HL-60 (cell line): ENCODE results near the gene LSM4.

ENCODE experiments used
- DNase-seq, 2 experiments: peaks; one replicate each; pipeline ENCODE4 v3.0.0-alpha.2; 2010 to 2020; ENCODE audit warnings: low read depth in 1 of 2, low spot score in 1 of 2
- H3K27ac ChIP-seq: fragments of 250-450 bp; sonication (Bioruptor Pico); replicated peaks from 2 replicates; pipeline ENCODE4 v1.5.1; 2020; ENCODE audit warnings: mild to moderate bottlenecking, moderate library complexity
- H3K27me3 ChIP-seq: fragments of 250-450 bp; sonication (Bioruptor Pico); 2 replicates; pipeline ENCODE4 v1.5.1; 2021; ENCODE audit warnings: mild to moderate bottlenecking, moderate library complexity; ENCODE audit not compliant: insufficient read depth, poor library complexity, severe bottlenecking
- H3K4me3 ChIP-seq: replicated peaks from 2 replicates; pipeline ENCODE4 v1.5.1; 2011; ENCODE audit warnings: mild to moderate bottlenecking, control low read depth, low read length; ENCODE audit not compliant: insufficient read depth
- CTCF ChIP-seq: IDR thresholded peaks from one replicate; pipeline ENCODE4 v1.5.1; 2011; ENCODE audit warnings: low read length, control low read depth, inconsistent platforms; ENCODE audit not compliant: insufficient read depth
- GABPA ChIP-seq: IDR thresholded peaks from 2 replicates; pipeline ENCODE4 v1.6.1; 2012; ENCODE audit warnings: low read depth
- POLR2AphosphoS5 ChIP-seq: IDR thresholded peaks from 2 replicates; pipeline ENCODE4 v1.6.1; 2012; ENCODE audit warnings: low read depth
- REST ChIP-seq: IDR thresholded peaks from 2 replicates; pipeline ENCODE4 v1.6.1; 2012; ENCODE audit warnings: low read depth; ENCODE audit not compliant: insufficient replicate concordance
- SPI1 ChIP-seq: IDR thresholded peaks from 2 replicates; pipeline ENCODE4 v1.6.1; 2012; ENCODE audit warnings: low read depth, mild to moderate bottlenecking, borderline replicate concordance

Gene LSM4

GRCh38 chr19:18342090-18342632 lies 19.3 kb upstream of the LSM4 start:
- no peak for DNase-seq
- Histone ChIP-seq H3K4me3 (no peak overlapping the region), H3K27ac (0 out of 2 replicates have a peak overlapping the region, but pooled peaks have one; percentile 17), H3K27me3 (no peaks in the 10 kb centered on the region)
- TF ChIP-seq POLR2AphosphoS5: no peak
- no peak for TF ChIP-seq CTCF

GRCh38 chr19:18340990-18341868 lies 18.4 kb upstream of the LSM4 start:
- peak overlapping the region; percentile 79 for H3K27ac ChIP-seq
- H3K27me3 ChIP-seq: no peaks in the 10 kb centered on the region
- H3K4me3 ChIP-seq: peak overlapping the region; percentile 97
- peak; percentile 20; the same call in 1 of the 2 replicates for TF ChIP-seq SPI1
- TF ChIP-seq REST: no peak
- peak in 1 of 2 experiments; percentile 84 for DNase-seq

GRCh38 chr19:18340190-18340989 lies 17.5 kb upstream of the LSM4 start, which contains the start of gene PGPEP1:
PGPEP1 (plus strand) TSS chr19:18340598; CDS start chr19:18340682, 84 bp downstream.
- peak within 1 kb of the TSS; percentile 97 for H3K4me3 ChIP-seq
- TF ChIP-seq GABPA: no peak
- peak; percentile 25; the same call in 1 of the 2 replicates for TF ChIP-seq POLR2AphosphoS5
- no peaks in the 10 kb centered on the region for H3K27me3 ChIP-seq
- H3K27ac ChIP-seq: peak within 1 kb of the TSS; percentile 79
- peak; percentile 62 to 79 for DNase-seq

- Histone ChIP-seq H3K4me3 (peak overlapping the region; percentile 97; the same call in 1 of the 2 replicates), H3K27me3 (no peaks in the 10 kb centered on the region), H3K27ac (no peak overlapping the region)
- no peak for TF ChIP-seq REST
- TF ChIP-seq CTCF: peak; percentile 15
- TF ChIP-seq POLR2AphosphoS5: no peak
- no peak for TF ChIP-seq GABPA
- DNase-seq: peak in 1 of 2 experiments; percentile 39
Observed at GRCh38 chr19:18339723-18340122, 16.8 kb upstream of the LSM4 start.
